ENCODE data around the gene HRH1. TPM values are rescaled to one million over a fixed set of nuclear protein-coding genes. Genes with fewer than 3 reads are reported as not detected.

HRH1 gene
- total and polyA plus RNA-seq, 4 donors, result 2.3 to 8.3 (median 4.6) TPM

DNA sequence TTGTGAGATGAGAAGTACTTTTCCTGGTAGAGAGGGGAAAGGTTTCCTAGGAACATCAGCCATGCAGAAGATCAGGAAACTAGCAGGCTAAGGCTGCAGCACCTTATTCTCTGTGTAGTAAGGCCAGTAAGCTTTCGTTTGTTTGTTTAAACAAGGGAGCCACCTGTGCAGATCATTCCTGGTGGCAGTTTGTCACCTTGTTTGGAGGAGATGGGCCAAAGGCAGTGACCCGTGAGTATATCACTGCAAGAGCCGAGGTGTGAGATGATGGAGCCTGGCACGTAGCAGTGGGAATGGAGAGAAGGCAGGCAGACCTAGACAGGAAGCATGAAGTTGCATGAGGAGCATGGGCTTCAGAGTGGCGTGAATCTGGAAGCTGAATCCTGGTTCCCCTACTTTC lies 137.5 kb downstream of the HRH1 start:
- H3K27ac ChIP-seq (ENCODE audit: low read depth in 1 of 2, low read length in 1 of 2), result peak overlapping the region in 1 of 2 donors; percentile 43
- no peaks in the 10 kb centered on the region for H3K27me3 ChIP-seq (ENCODE audit: control insufficient read depth in 3 of 3, insufficient read depth in 3 of 3, low read length in 2 of 3)
- no peaks in the 10 kb centered on the region for H3K36me3 ChIP-seq (ENCODE audit: control insufficient read depth in 4 of 4, insufficient read depth in 4 of 4, low read length in 4 of 4)
- ATAC-seq (ENCODE audit: insufficient read depth, low FRiP score) (no peak), DNase-seq (no peak)
- no peaks in the 10 kb centered on the region for H3K9me3 ChIP-seq (ENCODE audit: control insufficient read depth in 4 of 4, insufficient read depth in 3 of 4, low read length in 3 of 4)
- H3K4me1 ChIP-seq (ENCODE audit: control insufficient read depth in 5 of 5, insufficient read depth in 5 of 5, low read length in 5 of 5), result peaks cover 0 to 45% (median 14%) of the 10 kb centered on the region in 5 donors
- peak overlapping the region in 1 of 2 donors; percentile 44 for H3K9ac ChIP-seq (ENCODE audit: insufficient read depth in 1 of 2, low read length in 2 of 2)
- no peak overlapping the region for H3K4me3 ChIP-seq
- no peak for TF ChIP-seq CTCF (IDR thresholded peaks at IDR 0.05; ENCODE audit: control extremely low read depth, extremely low read depth)
- 77 to 78% methylated on average over 5 of the region's 5 CpGs for WGBS, 2 donors

DNA sequence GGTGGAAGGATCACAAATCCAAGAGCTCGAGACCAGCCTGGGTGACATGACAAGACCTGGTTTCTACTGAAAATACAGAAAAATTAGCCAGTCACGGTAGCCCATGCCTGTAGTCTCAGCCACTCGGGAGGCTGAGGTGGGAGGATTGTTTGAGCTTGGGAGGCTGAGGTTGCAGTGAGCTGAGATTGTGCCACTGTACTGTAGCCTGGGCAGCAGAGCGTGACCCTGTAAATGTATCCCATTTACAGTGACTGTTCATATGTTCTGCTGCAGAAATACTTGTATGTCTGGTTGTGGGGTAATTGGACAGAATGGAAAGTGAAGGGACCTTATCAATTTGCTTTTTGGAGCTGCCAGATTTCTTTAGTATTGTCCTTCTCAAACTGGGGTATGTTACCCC lies 142.8 kb downstream of the HRH1 start:
- no peak for DNase-seq
- H3K9me3 ChIP-seq (ENCODE audit: control insufficient read depth in 4 of 4, insufficient read depth in 3 of 4, low read length in 3 of 4), result no peaks in the 10 kb centered on the region
- peaks cover 4 to 16% (median 13%) of the 10 kb centered on the region in 4 donors for H3K36me3 ChIP-seq (ENCODE audit: control insufficient read depth in 4 of 4, insufficient read depth in 4 of 4, low read length in 4 of 4)
- WGBS, 2 donors, result 95 to 98% methylated on average over 4 of the region's 4 CpGs
- H3K9ac ChIP-seq (ENCODE audit: insufficient read depth in 1 of 2, low read length in 2 of 2), result no peak overlapping the region
- H3K4me3 ChIP-seq, result no peak overlapping the region
- no peak overlapping the region for H3K27ac ChIP-seq (ENCODE audit: low read depth in 1 of 2, low read length in 1 of 2)
- no peaks in the 10 kb centered on the region for H3K27me3 ChIP-seq (ENCODE audit: control insufficient read depth in 3 of 3, insufficient read depth in 3 of 3, low read length in 2 of 3)
- H3K4me1 ChIP-seq (ENCODE audit: control insufficient read depth in 5 of 5, insufficient read depth in 5 of 5, low read length in 5 of 5), result no peaks in the 10 kb centered on the region
- TF ChIP-seq CTCF (IDR thresholded peaks at IDR 0.05; ENCODE audit: control extremely low read depth, extremely low read depth), result no peak
- ATAC-seq (ENCODE audit: insufficient read depth, low FRiP score), result no peak

DNA sequence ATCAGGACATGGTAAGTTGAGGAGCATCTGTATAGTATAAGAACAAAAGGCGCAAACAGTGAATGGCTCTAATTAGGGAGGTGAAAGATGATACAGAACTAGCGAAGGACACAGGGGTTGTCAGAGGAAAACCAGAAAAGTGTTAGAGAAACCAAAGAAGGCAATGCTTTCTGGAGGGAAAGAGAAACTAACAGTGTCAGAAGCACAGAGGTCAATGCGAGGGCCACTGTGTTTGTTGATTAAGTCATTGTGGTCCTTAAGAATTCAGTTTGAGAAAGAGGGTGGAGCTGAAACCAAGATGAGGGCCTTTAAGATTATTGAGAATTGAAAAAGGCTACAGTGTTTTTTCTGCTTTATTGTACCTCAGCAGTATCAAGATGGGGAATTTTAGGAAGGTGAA lies 146.7 kb downstream of the HRH1 start:
- ATAC-seq (ENCODE audit: insufficient read depth, low FRiP score) (peak; percentile 72), DNase-seq (no peak)
- Histone ChIP-seq H3K4me3 (no peak overlapping the region), H3K4me1 (ENCODE audit: control insufficient read depth in 5 of 5, insufficient read depth in 5 of 5, low read length in 5 of 5) (peaks cover 0 to 5% (median 0%) of the 10 kb centered on the region in 5 donors), H3K9ac (ENCODE audit: insufficient read depth in 1 of 2, low read length in 2 of 2) (no peak overlapping the region), H3K9me3 (ENCODE audit: control insufficient read depth in 4 of 4, insufficient read depth in 3 of 4, low read length in 3 of 4) (no peaks in the 10 kb centered on the region), H3K36me3 (ENCODE audit: control insufficient read depth in 4 of 4, insufficient read depth in 4 of 4, low read length in 4 of 4) (peaks cover 6 to 24% (median 13%) of the 10 kb centered on the region in 4 donors), H3K27me3 (ENCODE audit: control insufficient read depth in 3 of 3, insufficient read depth in 3 of 3, low read length in 2 of 3) (no peaks in the 10 kb centered on the region), H3K27ac (ENCODE audit: low read depth in 1 of 2, low read length in 1 of 2) (no peak overlapping the region)
- WGBS, 2 donors, result 73 to 85% methylated on average over 3 of the region's 3 CpGs
- no peak for TF ChIP-seq CTCF (IDR thresholded peaks at IDR 0.05; ENCODE audit: control extremely low read depth, extremely low read depth)

- Histone ChIP-seq H3K36me3 (ENCODE audit: control insufficient read depth in 4 of 4, insufficient read depth in 4 of 4, low read length in 4 of 4) (peaks cover 9 to 32% (median 20%) of the 10 kb centered on the region in 4 donors), H3K27ac (ENCODE audit: low read depth in 1 of 2, low read length in 1 of 2) (no peak overlapping the region), H3K27me3 (ENCODE audit: control insufficient read depth in 3 of 3, insufficient read depth in 3 of 3, low read length in 2 of 3) (no peaks in the 10 kb centered on the region), H3K4me1 (ENCODE audit: control insufficient read depth in 5 of 5, insufficient read depth in 5 of 5, low read length in 5 of 5) (peaks cover 0 to 5% (median 0%) of the 10 kb centered on the region in 5 donors), H3K9me3 (ENCODE audit: control insufficient read depth in 4 of 4, insufficient read depth in 3 of 4, low read length in 3 of 4) (no peaks in the 10 kb centered on the region), H3K4me3 (no peak overlapping the region), H3K9ac (ENCODE audit: insufficient read depth in 1 of 2, low read length in 2 of 2) (no peak overlapping the region)
- DNase-seq (no peak), ATAC-seq (ENCODE audit: insufficient read depth, low FRiP score) (no peak)
- no peak for TF ChIP-seq CTCF (IDR thresholded peaks at IDR 0.05; ENCODE audit: control extremely low read depth, extremely low read depth)
Observed at GRCh38 chr3:11302444-11302843, 148.2 kb downstream of the HRH1 start.
